Keratinocyte (primary cell): ENCODE measurements around the gene SNRK.

Experiments
- EZH2 ChIP-seq: IDR thresholded peaks from one replicate; pipeline ENCODE4 v1.6.1; 2012; ENCODE audit warnings: inconsistent platforms, mild to moderate bottlenecking, low read length, moderate library complexity
- TF ChIP-seq, protein P1 (sequence below), 3 experiments: IDR thresholded peaks in 1 of 3; conservative IDR thresholded peaks in 1 of 3; optimal IDR thresholded peaks in 1 of 3; 2 replicates in 2 of 3; 3 replicates in 1 of 3; pipeline versions ENCODE3 to v1.5.1; 2011; ENCODE audit warnings: low read length in 3 of 3, mild to moderate bottlenecking in 3 of 3, moderate library complexity in 2 of 3, control low read depth in 1 of 3, inconsistent platforms in 1 of 3; ENCODE audit not compliant: insufficient read depth in 2 of 3; ENCODE audit errors: extremely low read depth in 1 of 3

DNA sequence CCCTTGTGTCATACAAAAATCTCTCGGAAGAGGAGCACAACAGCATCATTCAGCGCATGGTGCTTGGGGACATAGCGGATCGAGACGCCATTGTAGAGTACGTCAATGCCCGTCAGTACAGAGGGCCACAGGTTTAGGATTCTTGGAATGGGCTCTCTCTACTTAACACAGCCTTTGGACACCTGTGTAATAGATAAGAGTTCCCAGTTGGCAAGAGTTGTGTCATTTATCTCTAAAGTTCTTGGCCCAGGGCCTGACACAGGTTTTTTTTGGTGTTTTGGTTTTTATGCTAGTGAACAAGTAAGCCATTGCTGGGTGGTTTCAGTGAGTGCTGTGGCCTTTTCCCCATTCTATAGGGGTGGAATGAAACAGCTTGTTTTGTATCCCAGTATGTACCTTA lies 54.1 kb downstream of the SNRK start:
- TF ChIP-seq, protein P1, sequence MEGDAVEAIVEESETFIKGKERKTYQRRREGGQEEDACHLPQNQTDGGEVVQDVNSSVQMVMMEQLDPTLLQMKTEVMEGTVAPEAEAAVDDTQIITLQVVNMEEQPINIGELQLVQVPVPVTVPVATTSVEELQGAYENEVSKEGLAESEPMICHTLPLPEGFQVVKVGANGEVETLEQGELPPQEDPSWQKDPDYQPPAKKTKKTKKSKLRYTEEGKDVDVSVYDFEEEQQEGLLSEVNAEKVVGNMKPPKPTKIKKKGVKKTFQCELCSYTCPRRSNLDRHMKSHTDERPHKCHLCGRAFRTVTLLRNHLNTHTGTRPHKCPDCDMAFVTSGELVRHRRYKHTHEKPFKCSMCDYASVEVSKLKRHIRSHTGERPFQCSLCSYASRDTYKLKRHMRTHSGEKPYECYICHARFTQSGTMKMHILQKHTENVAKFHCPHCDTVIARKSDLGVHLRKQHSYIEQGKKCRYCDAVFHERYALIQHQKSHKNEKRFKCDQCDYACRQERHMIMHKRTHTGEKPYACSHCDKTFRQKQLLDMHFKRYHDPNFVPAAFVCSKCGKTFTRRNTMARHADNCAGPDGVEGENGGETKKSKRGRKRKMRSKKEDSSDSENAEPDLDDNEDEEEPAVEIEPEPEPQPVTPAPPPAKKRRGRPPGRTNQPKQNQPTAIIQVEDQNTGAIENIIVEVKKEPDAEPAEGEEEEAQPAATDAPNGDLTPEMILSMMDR (optimal IDR thresholded peaks at IDR 0.05 in 1 of 3, IDR thresholded peaks at IDR 0.05 in 1 of 3, conservative IDR thresholded peaks at IDR 0.05 in 1 of 3; ENCODE audit: extremely low read depth in 1 of 3, insufficient read depth in 2 of 3, low read length in 3 of 3): no peak
- no peak for TF ChIP-seq EZH2
